ENCODE data around the gene C14orf180. TPM values are rescaled to one million over a fixed set of nuclear protein-coding genes. Genes with fewer than 3 reads are reported as not detected.

Gene C14orf180
- total and polyA plus RNA-seq, 10 of the 15 experiments (the other 5 are each of a cell fraction or from before 2014, with no cell fraction given): not detected

DNA sequence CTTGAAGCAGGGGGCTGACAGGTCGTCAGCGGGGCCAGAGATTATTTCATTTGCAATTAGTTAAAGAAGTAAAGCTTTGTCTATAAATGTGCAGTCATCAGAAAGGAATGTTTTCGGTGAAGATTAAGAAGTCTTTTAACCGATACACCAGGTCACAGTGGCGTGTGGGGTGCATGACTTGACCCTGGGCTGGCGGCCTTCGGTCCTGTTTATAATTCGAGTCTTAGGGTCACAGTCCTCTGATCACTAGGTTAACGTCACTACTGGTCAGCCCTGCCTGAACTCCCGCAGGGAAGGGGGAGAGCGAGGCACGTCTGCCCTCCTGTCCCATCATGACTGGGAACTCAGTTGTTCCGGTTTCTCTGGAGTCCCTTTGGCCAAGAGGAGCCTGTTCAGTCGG is 5.0 kb upstream of the C14orf180 start (continued):
- TF ChIP-seq NR2C2 (IDR thresholded peaks at IDR 0.05; ENCODE audit: borderline replicate concordance, control insufficient read depth, insufficient read length, low read depth) (no peak), CREM (IDR thresholded peaks at IDR 0.05; ENCODE audit: low read depth) (no peak), CHD4 (IDR thresholded peaks at IDR 0.05) (no peak)
- TF ChIP-seq, protein P1, sequence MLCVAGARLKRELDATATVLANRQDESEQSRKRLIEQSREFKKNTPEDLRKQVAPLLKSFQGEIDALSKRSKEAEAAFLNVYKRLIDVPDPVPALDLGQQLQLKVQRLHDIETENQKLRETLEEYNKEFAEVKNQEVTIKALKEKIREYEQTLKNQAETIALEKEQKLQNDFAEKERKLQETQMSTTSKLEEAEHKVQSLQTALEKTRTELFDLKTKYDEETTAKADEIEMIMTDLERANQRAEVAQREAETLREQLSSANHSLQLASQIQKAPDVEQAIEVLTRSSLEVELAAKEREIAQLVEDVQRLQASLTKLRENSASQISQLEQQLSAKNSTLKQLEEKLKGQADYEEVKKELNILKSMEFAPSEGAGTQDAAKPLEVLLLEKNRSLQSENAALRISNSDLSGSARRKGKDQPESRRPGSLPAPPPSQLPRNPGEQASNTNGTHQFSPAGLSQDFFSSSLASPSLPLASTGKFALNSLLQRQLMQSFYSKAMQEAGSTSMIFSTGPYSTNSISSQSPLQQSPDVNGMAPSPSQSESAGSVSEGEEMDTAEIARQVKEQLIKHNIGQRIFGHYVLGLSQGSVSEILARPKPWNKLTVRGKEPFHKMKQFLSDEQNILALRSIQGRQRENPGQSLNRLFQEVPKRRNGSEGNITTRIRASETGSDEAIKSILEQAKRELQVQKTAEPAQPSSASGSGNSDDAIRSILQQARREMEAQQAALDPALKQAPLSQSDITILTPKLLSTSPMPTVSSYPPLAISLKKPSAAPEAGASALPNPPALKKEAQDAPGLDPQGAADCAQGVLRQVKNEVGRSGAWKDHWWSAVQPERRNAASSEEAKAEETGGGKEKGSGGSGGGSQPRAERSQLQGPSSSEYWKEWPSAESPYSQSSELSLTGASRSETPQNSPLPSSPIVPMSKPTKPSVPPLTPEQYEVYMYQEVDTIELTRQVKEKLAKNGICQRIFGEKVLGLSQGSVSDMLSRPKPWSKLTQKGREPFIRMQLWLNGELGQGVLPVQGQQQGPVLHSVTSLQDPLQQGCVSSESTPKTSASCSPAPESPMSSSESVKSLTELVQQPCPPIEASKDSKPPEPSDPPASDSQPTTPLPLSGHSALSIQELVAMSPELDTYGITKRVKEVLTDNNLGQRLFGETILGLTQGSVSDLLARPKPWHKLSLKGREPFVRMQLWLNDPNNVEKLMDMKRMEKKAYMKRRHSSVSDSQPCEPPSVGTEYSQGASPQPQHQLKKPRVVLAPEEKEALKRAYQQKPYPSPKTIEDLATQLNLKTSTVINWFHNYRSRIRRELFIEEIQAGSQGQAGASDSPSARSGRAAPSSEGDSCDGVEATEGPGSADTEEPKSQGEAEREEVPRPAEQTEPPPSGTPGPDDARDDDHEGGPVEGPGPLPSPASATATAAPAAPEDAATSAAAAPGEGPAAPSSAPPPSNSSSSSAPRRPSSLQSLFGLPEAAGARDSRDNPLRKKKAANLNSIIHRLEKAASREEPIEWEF (IDR thresholded peaks at IDR 0.05; ENCODE audit: insufficient replicate concordance, low read depth, low read length): no peak
- TF ChIP-seq, protein P2, sequence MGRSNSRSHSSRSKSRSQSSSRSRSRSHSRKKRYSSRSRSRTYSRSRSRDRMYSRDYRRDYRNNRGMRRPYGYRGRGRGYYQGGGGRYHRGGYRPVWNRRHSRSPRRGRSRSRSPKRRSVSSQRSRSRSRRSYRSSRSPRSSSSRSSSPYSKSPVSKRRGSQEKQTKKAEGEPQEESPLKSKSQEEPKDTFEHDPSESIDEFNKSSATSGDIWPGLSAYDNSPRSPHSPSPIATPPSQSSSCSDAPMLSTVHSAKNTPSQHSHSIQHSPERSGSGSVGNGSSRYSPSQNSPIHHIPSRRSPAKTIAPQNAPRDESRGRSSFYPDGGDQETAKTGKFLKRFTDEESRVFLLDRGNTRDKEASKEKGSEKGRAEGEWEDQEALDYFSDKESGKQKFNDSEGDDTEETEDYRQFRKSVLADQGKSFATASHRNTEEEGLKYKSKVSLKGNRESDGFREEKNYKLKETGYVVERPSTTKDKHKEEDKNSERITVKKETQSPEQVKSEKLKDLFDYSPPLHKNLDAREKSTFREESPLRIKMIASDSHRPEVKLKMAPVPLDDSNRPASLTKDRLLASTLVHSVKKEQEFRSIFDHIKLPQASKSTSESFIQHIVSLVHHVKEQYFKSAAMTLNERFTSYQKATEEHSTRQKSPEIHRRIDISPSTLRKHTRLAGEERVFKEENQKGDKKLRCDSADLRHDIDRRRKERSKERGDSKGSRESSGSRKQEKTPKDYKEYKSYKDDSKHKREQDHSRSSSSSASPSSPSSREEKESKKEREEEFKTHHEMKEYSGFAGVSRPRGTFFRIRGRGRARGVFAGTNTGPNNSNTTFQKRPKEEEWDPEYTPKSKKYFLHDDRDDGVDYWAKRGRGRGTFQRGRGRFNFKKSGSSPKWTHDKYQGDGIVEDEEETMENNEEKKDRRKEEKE (IDR thresholded peaks at IDR 0.05): no peak
- TF ChIP-seq, protein P3, sequence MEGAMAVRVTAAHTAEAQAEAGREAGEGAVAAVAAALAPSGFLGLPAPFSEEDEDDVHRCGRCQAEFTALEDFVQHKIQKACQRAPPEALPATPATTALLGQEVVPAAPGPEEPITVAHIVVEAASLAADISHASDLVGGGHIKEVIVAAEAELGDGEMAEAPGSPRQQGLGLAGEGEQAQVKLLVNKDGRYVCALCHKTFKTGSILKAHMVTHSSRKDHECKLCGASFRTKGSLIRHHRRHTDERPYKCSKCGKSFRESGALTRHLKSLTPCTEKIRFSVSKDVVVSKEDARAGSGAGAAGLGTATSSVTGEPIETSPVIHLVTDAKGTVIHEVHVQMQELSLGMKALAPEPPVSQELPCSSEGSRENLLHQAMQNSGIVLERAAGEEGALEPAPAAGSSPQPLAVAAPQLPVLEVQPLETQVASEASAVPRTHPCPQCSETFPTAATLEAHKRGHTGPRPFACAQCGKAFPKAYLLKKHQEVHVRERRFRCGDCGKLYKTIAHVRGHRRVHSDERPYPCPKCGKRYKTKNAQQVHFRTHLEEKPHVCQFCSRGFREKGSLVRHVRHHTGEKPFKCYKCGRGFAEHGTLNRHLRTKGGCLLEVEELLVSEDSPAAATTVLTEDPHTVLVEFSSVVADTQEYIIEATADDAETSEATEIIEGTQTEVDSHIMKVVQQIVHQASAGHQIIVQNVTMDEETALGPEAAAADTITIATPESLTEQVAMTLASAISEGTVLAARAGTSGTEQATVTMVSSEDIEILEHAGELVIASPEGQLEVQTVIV (IDR thresholded peaks at IDR 0.05; ENCODE audit: borderline replicate concordance, partially characterized antibody): no peak

All from GM12878 (cell line).